GM15510 (cell line): Measurements from ENCODE around the gene LCN15.

Source experiments
- POLR2A ChIP-seq: IDR thresholded peaks from 3 replicates; pipeline ENCODE4 v1.6.1; 2011; ENCODE audit warnings: borderline replicate concordance; ENCODE audit not compliant: insufficient read length; ENCODE audit errors: extremely low read depth

Gene LCN15, protein sequence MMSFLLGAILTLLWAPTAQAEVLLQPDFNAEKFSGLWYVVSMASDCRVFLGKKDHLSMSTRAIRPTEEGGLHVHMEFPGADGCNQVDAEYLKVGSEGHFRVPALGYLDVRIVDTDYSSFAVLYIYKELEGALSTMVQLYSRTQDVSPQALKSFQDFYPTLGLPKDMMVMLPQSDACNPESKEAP

GRCh38 chr9:136764301-136764891 is at the start of gene LCN15:
LCN15 (minus strand) TSS chr9:136764518; CDS start chr9:136764488, 30 bp downstream.
- TF ChIP-seq POLR2A = no peak

DNA sequence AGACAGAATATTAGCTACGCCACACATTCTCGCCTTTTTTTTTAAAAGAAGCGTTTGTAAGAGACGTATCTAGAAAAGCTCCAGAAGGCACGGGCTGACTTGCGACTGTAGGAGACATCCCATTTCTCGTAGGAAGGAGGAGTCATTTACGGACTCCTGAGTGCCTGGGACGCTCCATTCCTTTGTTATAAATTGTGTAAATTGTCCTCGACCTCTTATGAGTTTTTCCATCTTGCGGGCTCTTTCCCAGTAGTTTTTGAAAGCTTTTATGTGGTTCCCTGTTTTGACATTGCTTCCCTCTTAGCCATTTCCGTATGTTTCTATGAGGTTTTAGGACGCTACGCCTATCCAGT is 44.5 kb upstream of the LCN15 start:
- no peak for TF ChIP-seq POLR2A

DNA sequence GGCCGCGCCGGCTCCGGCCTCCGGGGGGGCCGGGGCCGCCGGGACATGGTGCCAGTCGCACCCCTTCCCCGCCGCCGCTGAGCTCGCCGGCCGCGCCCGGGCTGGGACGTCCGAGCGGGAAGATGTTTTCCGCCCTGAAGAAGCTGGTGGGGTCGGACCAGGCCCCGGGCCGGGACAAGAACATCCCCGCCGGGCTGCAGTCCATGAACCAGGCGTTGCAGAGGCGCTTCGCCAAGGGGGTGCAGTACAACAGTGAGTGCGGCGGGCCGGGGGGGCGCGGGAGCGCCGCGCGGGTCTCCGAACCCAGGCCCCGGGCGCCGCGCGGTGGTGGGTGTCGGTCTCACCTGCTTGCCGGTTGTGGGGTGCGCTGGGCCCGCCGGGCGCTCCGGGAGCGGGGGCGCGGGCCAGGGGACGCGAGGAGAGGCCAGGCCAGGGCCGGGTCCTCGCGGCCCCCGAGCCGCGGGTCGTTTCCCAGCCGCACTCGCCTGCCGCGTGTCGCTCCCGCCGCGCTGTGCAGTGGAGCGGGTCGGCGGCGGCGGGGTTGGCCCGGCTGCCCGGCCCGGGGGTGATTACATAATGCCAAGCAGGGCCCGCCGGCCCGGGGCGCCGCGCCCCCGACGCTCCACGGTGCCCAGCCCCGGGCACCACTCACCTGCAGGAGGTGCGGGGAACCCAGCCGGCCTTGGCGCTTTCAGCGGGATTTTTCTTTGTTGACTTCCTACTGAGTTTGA is 43.9 kb upstream of the LCN15 start:
- peak; percentile 13 for TF ChIP-seq POLR2A

DNA sequence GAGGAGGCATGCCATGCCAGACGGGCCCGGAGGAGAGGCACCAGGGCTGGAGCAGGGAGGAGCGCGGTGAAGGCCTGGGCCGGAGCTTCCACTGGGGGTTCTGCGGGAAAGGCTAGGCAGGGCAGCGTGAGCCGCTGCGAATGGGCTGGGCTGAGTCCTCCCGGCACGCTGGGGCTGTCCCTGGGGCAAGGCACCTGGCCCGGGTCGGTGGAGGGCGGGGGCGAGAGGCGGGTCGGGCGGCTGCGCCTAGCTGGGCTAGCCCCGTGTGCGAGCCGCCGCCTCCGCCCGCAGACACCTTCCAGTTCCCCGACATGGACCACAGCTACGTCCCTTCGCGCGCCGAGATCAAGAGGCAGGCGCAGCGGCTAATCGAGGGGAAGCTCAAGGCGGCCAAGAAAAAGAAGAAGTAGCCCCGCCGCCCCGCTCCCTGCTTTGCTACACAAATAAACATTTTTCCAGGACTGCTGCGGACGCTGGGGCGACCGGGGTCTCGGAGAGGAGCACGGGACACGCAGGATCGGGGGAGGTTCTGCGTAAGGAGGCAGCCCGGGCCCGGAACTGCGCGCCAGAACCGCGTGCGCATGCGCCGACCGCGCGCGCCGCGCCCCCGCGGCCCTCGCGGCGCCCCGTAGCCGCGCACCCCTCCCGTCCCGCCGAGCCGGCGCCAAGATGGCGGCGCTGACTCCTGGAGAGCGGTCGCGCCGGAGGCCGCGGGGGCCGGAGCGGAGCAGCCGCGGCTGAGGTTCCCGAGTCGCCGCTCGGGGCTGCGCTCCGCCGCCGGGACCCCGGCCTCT is 43.2 kb upstream of the LCN15 start, which contains the start of gene RABL6:
Gene RABL6, plus strand, starts transcription at position 668 of the 794 bp plus-strand sequence. CDS start 249 bp downstream, outside the sequence.
- TF ChIP-seq POLR2A = peak; percentile 96

GRCh38 chr9:136806631-136807201 is 42.4 kb upstream of the LCN15 start:
- TF ChIP-seq POLR2A = no peak

GRCh38 chr9:136806067-136806466 is 41.7 kb upstream of the LCN15 start:
- TF ChIP-seq POLR2A = no peak

- TF ChIP-seq POLR2A = no peak
Observed at GRCh38 chr9:136805207-136805740, 41.0 kb upstream of the LCN15 start.

- TF ChIP-seq POLR2A = no peak
Observed at GRCh38 chr9:136804509-136805206, 40.3 kb upstream of the LCN15 start.

- TF ChIP-seq POLR2A = no peak
Observed at GRCh38 chr9:136803551-136804508, 39.5 kb upstream of the LCN15 start.

- TF ChIP-seq POLR2A = no peak
Observed at GRCh38 chr9:136802321-136802720, 38.0 kb upstream of the LCN15 start.

DNA sequence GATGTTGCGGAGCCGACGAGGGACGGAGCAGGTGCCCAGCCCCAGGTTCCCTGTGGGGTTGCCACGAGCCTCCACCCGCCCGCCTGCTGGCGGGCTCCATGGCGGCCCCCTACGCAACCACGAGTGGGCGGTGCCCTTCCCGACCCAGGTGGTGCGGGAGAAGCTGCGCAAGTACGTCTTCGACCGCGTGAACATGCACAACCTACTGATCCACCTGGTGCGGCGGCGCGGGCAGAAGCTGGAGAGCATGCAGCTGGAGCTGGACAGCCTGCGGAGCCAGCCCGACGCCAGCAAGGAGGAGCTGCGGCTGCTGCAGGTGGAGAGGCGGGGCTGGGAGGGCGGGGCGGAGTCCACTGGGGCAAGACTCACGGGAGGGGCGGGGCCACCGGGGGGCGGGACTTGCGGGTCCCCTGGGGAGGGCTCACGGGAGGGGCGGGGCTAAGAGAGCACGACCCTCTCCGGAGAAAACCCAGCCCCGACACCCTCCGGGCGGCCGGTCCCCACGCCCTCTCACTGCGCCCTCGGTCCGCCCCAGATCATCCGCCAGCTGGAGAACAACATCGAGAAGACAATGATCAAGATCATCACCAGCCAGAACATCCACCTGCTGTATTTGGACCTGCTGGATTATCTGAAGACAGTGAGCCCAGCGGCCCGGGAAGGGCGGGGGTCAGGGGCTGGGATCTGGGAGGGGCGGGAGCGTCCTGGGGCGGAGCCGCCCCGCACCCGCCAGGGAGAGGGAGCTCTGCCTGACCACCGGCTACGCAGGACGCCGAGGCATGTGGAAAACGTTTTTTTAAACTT is 35.7 kb upstream of the LCN15 start:
- TF ChIP-seq POLR2A = no peak
